EH (cell line): Measurements from ENCODE around the gene BCKDK.
"Not testable (repeated sequence)": the region's sequence is repeated elsewhere in the genome, so short reads cannot be mapped to it uniquely, and the experiment has no call there.

Experiments
- DNase-seq: peaks from one replicate; pipeline ENCODE4 v3.0.0-alpha.2; 2015; ENCODE audit warnings: low read depth

The BCKDK gene

DNA sequence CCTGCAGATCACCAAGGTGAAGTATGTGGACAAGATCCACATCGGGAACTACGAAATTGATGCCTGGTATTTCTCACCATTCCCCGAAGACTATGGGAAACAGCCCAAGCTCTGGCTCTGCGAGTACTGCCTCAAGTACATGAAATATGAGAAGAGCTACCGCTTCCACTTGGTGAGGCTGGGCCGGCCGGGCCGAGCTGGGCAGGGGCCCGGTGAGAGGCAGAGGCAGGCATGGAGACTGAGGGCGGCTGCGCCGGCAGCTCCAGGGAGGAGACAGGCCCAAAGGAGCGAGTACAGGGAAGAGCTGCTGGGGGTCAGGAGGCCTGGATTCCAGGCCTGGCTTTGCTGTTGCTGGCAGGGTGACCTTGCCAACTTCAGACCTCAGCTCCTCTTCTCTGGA is 19.0 kb downstream of the BCKDK start:
- DNase-seq: no peak

DNA sequence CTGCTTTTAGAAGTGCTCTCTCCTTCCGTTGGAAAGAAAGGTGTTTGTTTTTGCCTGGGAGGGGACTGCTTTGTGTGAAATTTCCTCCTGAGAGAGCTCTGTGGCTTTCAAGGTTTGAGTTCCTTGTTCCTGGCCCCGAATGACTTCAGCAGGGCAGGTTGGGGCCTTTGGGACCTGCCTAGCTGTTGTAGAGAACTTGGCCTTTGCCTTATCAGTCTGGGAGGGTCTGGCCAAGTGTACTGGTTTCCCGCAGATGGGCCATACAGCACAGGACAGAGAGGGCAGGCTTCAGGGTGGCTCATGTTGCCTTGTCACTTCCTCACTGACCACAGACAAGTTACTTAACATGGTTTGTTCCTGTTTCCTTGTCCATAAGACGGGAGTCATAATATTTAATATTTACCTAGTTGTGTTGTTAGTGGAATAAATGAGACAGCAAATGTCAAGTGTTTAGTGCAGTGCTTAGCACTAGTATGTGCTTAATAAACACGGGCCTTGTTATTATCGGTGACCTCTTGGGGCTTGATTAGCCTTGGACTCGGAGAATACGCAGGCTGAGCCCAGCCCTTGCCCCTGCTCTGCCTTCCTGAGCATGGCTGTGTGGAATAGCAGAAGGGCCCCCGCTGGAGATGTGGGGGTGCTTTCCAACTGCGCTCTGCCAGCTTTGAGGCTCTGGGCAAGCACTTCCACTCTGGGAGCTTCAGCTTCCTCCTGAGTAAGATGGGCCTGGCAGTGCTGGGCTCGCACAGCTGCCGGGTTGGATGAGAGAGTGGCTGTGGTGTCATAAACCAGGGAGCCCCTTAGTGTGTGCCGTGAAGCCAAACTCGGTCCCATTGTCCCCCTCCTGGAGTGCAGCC is 20.8 kb downstream of the BCKDK start:
- no peak for DNase-seq

DNA sequence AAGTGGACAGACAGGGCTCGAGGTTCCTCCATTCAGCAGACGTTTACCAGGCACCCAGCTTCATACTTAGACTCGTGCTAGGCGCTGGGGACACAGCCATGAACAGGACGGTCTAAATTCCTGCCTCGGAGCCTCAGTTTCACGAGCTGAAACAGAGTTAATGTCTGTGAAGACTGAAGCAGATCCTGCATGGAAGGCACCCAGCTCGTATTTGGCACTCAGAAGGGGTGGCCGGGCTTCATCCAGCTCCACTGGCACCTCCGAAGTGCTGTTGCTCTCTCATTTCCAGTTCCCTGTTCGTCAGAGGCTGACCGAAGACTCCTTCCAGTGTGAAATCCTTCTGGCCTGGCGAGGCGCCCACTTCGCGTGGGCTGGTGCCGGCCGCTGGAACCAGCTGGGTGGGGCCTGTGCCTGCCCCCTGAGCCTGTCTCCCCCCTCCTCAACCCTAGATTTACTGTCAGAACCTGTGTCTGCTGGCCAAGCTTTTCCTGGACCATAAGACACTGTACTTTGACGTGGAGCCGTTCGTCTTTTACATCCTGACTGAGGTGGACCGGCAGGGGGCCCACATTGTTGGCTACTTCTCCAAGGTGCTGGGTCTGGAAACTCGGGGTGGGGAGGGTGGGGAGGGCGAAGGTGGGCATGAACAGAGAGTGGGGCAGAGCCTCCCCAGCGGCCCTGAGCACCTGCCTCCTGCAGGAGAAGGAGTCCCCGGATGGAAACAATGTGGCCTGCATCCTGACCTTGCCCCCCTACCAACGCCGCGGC is 21.6 kb downstream of the BCKDK start:
- no peak for DNase-seq

DNA sequence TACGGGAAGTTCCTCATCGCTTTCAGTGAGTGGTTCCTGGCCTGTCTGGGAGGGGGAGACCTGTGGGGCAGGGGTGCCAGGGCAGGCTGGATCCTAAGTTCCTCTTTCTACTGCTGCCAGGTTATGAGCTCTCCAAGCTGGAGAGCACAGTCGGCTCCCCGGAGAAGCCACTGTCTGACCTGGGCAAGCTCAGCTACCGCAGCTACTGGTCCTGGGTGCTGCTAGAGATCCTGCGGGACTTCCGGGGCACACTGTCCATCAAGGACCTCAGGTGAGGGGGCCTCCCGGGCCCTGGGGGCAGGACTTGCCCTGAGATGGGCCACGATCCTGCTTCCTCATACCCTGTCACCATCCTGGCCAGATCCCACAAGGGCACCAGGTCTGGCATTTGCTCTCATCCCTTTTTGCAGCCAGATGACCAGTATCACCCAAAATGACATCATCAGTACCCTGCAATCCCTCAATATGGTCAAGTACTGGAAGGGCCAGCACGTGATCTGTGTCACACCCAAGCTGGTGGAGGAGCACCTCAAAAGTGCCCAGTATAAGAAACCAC is 22.2 kb downstream of the BCKDK start:
- no peak for DNase-seq

DNA sequence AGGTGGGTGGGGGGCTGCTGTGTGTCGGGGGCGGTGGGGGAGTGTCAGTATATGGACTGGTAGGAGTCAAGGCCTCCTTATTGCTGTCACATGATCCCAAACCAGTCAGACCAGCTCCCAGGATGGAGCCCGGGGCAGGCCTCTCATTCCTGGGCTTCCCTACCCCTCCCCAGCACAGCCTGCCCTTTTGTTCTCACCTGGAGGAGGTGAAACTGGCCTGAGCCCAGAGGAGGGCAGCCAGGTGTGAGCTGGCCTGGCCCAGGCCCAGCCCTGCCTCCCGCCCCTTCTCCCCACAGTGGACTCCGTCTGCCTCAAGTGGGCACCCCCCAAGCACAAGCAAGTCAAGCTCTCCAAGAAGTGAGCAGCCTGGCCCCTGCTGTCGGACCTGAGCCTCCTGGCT is 22.7 kb downstream of the BCKDK start:
- DNase-seq: no peak

DNA sequence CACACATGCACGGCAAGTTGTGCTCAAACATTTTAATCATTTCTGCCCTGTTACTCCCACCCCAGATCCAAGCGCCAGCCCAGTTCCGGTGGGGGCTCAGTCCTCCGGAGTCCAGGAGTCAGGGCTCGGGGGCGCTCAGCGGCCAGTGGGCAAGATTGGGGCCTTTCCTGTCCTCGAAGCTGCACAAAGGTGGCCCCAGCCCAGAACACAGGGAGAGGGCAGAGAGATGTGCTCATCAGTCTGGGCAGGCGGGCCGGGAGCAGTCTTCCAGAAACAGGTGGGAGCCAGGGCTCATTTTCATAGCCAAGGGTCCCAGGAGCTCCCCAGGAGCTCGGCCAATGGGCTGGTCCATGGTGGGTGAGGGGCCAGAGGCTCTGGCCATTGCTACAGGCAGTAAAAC is 23.2 kb downstream of the BCKDK start:
- no peak for DNase-seq

DNA sequence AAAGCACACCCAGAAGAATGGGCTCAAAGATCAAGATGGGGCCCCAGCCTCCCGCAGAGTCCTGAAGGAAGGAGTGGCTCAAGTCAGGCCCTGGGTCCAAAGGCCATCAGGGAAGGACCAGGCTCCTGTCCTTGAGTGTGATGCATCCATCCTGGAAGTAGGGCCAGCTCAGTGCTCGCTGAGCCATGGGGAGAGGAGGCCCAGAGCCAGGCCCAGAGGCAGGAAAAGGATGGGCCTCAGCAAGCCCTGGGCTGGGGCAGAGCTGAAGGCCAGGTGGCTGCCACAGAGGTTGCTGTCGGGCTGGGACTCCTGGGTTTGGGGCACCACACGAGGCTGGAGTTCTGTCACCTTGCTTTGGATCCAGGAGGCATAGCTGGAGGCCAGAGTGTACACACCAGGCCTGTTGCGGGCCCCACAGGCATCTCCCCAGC is 23.7 kb downstream of the BCKDK start:
- DNase-seq: no peak

DNA sequence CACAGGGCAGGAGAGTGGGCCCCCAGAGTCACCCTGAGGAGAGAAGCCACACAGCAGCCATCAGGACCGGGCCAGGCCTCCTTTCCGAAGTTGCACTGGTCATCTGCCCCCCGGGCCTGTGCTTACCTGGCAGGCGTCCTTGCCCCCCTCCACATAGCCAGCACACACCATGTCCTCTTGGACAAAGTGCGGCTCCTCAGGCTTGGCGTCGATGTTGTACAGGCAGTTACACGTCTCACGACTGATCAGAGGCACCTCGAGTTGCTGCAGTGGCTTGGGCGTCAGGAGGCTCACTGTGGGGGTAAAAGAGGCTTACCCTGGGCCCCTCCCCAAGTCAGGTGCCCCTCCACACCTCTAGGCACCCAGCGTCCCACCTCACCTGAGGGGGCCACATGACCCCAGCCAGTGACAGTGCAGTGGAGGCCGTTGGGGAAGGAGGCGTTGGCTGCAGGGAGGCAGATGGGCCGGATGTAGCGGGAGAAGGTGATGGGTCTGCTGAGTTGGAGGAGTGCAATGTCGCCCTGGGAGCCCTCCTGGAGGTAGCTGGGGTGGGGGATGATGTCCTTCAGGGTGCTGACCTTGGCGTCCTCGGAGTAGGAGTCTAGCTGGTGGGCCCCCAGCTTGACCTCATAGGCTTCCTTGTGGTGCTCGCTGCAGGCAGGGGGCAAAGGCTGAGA is 24.3 kb downstream of the BCKDK start:
- no peak for DNase-seq

DNA sequence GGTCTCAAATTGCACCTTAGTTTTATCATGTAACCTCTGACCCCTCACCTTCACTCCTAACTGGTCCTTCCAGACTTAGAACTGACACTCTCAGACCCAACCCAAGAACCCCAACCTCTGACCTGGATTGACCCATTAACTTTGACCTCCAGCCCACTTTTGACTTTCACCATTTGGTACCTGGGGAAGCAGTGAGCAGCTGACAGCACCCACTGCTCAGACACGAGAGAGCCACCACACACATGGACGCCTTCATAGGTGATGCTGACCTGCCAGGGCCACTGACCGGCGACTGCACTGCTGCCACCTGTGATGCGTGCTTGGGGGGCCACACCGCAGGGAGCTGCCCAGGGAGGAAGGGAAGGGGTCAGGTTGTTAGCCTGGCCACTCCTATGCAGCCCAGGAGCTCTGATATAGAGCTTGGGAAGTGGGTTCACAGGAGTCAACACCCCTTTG is 24.9 kb downstream of the BCKDK start:
- DNase-seq: no peak

DNA sequence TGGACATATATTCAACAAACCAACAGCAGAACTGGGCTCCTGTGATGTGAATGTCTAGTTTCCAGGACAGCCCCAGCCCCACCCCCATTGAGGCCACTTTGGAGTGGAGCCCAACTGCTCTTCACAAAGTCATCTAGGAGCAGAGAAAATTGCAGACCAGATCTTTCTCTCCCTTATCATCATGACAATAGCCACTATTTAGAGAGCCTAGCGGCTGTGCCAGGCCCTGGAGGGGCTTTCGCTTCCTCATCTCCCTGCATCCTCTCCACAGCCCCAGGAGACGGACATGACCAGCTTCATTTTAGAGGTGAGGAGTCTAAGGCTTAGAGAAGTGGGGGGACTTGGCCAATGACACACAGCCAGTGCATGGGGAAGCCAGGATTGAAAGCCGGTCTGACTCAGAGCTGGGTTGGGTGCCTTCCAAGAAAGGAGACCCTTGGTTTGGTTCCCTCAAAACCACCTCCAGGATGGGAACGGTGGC is 25.9 kb downstream of the BCKDK start:
- peak; percentile 8 for DNase-seq

DNA sequence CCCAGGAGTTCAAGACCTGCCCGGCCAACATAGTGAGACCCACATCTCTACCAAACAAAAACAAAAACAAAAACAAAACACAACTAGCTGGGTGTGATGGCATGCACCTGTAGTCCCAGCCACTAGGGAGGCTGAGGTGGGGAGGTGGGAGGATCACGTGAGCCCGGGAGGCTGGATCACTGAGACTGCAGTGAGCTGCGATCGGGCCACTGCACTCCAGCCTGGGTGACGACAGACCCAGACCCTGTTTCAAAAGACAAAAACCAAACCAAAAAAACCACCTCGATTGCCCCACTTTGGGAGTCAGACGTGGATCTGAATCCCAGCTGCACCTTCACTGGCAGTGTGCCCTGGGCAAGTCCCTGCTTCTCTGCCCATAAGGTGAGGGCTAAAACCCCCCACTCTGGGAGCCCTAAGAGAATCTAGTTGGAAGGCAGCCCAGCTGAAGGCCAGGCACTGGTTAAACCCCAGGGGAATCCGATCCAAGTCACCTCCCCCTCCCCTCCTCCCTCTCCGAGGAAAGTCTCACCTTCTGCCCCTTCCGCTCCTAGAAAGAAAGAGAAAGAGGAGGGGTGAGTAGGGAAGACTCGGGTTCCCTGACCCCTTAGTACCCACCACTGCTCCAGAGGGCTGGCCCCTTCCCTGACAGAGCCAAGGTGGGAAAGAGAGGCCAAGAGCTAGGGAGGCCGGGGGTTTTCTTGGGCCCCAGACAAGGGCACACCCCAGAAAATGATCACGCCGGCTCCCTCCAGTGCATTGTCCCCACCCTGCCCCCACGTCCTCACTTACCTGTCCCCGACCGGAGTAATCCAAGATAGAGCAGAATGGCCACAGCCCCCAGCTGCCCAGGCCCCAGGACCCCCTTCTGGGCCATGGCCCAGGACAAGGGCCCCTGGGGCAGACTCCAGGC is 26.7 kb downstream of the BCKDK start:
- no peak for DNase-seq

DNA sequence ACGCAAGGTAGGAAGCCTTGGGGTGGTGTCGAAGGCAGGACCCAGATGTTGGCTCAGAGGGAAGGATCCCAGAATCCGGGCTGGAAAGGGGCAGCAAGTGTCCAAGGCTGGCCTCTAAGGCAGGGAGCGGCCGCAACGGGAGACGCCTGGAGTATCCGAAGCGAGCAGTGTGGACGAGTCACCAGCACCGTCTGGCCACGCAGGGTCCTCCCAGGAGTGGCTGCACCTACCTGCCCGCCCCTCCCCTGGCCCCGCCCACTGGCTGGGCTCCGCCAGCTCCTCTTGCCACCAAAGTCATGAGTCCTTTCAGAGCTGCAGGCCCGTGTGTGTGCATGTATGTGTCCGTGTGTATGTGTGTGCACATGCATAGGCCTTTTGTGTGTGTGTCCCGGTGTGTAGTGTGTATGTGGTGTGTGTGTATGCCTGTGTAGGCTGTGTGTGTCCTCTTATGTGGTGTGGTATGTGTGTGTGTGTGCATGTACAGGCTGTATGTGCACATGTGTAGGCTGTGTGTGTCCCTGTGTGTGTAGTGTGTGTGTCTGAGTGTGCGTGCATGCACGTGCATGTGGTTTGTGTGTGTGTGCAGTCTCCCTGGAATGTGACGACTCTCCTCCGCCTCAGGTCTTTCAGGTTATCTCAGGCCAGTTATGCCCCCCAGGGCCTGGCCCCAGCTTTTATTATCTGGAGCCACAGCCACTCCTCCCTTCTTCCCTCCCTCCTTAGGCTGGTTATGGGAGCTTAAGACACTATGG is 27.5 kb downstream of the BCKDK start, which contains the start of gene PRSS8:
Gene PRSS8 (minus strand): TSS at position 193 of the 752 bp plus-strand sequence. CDS start 229 bp downstream, outside the sequence.
- no peak for DNase-seq

DNA sequence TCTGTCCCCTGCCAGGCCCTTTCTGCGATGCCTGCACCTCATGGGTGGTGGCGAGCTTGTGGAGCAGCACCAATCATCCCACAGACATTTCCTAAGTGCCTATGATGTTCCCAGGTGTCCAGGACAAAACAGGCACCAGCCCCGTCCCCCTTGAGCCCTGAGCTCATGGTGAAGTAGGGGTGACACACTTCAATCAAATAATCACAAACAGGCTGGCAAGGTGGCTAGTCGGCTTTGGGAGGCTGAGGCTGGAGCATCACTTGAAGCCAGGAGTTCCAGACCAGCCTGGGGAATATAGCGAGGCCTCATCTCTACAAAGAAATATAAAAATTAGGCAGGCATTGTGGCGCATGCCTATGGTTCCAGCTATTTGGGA is 28.1 kb downstream of the BCKDK start:
- no peak for DNase-seq

DNA sequence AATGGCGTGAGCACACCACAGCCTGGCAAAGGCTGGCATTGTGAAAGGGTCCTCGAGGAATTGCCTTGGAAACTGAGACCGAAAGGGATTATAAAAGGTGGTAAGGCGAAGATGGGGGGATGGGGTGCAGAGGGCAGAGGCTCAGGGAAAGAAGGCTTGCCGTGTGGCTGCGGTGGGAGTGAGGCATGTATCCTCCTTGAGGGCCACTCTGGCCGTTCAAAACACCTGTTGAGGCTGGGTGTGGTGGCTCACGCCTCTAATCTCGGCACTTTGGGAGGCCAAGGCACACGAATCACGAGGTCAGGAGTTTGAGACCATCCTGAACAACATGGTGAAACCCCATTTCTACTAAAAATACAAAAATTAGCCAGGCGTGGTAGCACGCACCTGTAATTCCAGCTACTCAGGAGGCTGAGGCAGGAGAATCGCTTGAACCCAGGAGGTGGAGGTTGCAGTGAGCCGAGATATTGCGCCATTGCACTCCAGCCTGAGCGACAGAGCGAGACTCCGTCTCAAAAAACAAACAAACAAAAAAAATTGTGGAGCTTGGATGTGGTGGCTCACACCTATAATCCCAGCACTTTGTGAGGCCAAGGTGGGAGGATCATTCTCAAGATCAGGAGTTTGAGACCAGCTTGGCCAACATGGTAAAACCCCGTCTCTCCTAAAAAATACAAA is 28.8 kb downstream of the BCKDK start:
- not testable (repeated sequence) for DNase-seq

DNA sequence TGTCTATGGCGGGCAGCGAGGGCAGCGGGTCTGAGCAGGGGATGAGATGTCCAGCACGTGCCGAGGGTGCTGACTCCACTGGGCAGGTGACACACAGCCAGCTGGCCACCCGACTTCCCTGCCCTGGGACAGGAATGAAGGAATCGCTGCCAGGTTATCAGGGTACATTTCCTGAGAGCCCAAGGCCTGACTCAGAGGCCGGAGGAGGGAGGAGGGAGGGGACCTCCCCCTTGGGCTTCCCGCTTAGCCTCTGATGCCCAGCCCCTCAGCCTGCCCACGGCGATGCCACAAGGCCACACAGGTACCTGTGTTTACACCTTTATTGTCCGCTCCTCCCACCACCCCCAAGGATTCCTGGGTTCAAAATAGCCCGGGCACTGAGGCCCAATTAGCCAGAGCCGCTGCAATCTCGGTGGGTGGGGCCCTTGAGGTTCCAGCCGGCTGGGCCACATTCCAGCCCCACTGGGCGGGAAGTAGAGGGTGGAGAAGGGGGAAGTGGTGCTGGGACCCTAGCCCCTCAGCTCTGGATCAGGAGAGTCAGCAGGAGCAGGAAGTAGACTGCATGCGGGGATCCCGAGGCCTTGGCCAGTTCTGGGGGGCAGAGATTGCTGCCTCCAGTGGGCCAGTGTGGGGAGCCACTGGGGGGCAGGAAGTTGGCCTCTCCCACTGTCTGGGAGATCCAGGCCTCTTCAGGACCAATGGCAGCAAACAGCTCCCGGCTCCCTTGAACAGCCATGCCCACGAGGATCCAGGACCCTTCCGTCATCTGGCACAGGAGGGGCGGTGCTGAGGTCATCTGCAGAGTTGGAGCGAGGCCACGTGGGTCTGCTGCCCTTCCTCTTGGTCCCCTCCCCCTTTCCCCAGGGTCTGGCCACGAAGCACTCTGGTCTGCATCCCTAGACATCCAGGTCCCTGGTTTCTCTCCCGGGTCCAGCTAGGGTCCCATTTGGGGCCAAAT is 30.7 kb downstream of the BCKDK start:
- DNase-seq: peak; percentile 85

DNA sequence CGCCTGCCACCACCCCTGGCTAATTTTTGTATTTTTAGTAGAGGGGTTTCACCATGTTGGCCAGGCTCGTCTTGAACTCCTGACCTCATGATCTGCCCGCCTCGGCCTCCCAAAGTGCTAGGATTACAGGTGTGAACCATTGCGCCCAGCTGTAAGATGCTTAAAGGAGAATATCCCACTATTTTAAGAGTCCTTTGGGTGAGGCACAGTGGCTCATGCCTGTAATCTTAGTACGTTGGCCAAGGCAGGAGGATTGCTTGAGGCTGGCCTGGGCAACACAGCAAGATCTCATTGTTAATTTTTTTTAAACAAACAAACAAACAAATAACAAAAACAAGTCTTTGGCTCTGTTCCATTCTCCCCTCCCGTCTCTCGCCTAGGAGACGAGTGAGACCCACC is 32.9 kb downstream of the BCKDK start:
- not testable (repeated sequence) for DNase-seq

DNA sequence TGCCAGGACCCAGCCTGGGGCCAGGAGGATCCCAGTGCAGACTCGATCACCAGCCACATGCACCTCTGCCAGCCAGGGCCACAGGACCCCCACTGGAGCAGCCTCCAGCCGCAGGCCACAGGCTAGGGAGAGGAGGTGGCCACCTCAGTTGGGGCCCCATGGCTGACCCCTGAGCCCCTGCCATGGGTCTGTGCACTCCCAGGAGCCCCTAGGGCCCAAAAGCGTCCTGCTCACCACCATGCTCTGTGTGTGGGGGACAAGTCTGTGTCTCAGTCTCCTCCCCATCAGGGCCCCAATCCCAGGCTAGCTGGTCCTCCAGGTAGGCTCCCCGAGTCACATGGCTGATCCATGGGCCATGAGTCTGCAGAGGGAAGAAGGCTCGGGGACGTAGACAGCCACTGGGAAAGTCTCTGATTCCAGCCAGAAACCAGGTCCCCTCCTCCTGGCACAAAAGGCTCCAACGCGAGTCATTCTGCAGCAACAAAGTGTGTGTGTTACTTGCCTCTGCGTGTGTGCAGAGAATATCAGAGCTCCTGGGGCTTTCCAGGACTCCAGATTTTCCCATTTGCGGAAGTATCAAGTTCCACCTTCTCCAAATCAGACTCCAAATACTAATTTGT is 33.4 kb downstream of the BCKDK start:
- no peak for DNase-seq
